ENCODE measurements around the gene DAAM2.

DAAM2 gene

GRCh38 chr6:39843305-39844020 is 51.3 kb downstream of the DAAM2 start:
- Histone ChIP-seq H2BK15ac (ENCODE audit: low read length) (no peak overlapping the region), H3K18ac (ENCODE audit: low read length) (peak overlapping the region; percentile 62), H2BK5ac (ENCODE audit: low read length) (no peak overlapping the region), H2AFZ (ENCODE audit: low read length) (no peak overlapping the region), H3K4me2 (ENCODE audit: insufficient read depth, low read length, poor library complexity, severe bottlenecking) (no peak overlapping the region), H3K9ac (ENCODE audit: low read depth, low read length, poor library complexity) (no peak overlapping the region), H4K8ac (ENCODE audit: low read depth, low read length) (no peak overlapping the region), H3K4ac (ENCODE audit: low read length) (no peak overlapping the region), H2BK120ac (ENCODE audit: low read depth, low read length) (no peak overlapping the region), H3K27me3 (ENCODE audit: control insufficient read depth in 3 of 3, insufficient read depth in 3 of 3, low read depth in 1 of 3, low read length in 3 of 3) (peaks cover 0 to 2% (median 0%) of the 10 kb centered on the region in 3 experiments), H4K91ac (ENCODE audit: low read depth, low read length, poor library complexity) (no peak overlapping the region), H3K4me1 (ENCODE audit: control insufficient read depth in 2 of 2, insufficient read depth in 1 of 2, low read depth in 1 of 2, low read length in 2 of 2) (peaks cover 0 to 13% of the 10 kb centered on the region in 2 donors), H3K27ac (replicated peaks; ENCODE audit: low read length) (no peak overlapping the region), H3K79me1 (ENCODE audit: low read depth, low read length) (no peaks in the 10 kb centered on the region), H3K9me3 (replicated peaks in 1 of 2; ENCODE audit: control insufficient read depth in 2 of 2, insufficient read depth in 1 of 2, low read depth in 1 of 2, low read length in 2 of 2) (no peaks in the 10 kb centered on the region), H3K36me3 (replicated peaks in 1 of 2; ENCODE audit: control insufficient read depth in 2 of 2, insufficient read depth in 2 of 2, low read length in 2 of 2) (no peaks in the 10 kb centered on the region), H3K23ac (ENCODE audit: low read depth, low read length, poor library complexity) (no peak overlapping the region), H2BK12ac (ENCODE audit: low read length) (no peak overlapping the region), H3K14ac (ENCODE audit: low read length) (no peak overlapping the region), H3K4me3 (ENCODE audit: low read length in 2 of 2) (no peak overlapping the region), H2AK5ac (ENCODE audit: low read depth, low read length) (no peak overlapping the region)
- DNase-seq (ENCODE audit: low spot score): no peak
- WGBS, 2 donors (ENCODE audit: extremely low coverage in 2 of 2, insufficient read length in 2 of 2, insufficient replicate concordance in 1 of 2): no CpG with 5 or more reads among the region's 12 CpGs

GRCh38 chr6:39844866-39845265 is 52.7 kb downstream of the DAAM2 start:
- H2BK15ac ChIP-seq (ENCODE audit: low read length): no peak overlapping the region
- WGBS, 2 donors (ENCODE audit: extremely low coverage in 2 of 2, insufficient read length in 2 of 2, insufficient replicate concordance in 1 of 2): 100% methylated on average over 1 of the region's 1 CpG
- no peak overlapping the region for H3K4ac ChIP-seq (ENCODE audit: low read length)
- H3K27ac ChIP-seq (replicated peaks; ENCODE audit: low read length): no peak overlapping the region
- H2AFZ ChIP-seq (ENCODE audit: low read length): no peak overlapping the region
- no peak overlapping the region for H3K14ac ChIP-seq (ENCODE audit: low read length)
- peaks cover 0 to 2% (median 0%) of the 10 kb centered on the region in 3 experiments for H3K27me3 ChIP-seq (ENCODE audit: control insufficient read depth in 3 of 3, insufficient read depth in 3 of 3, low read depth in 1 of 3, low read length in 3 of 3)
- no peak overlapping the region for H3K9ac ChIP-seq (ENCODE audit: low read depth, low read length, poor library complexity)
- H3K9me3 ChIP-seq (replicated peaks in 1 of 2; ENCODE audit: control insufficient read depth in 2 of 2, insufficient read depth in 1 of 2, low read depth in 1 of 2, low read length in 2 of 2): no peaks in the 10 kb centered on the region
- no peaks in the 10 kb centered on the region for H3K79me1 ChIP-seq (ENCODE audit: low read depth, low read length)
- no peaks in the 10 kb centered on the region for H3K36me3 ChIP-seq (replicated peaks in 1 of 2; ENCODE audit: control insufficient read depth in 2 of 2, insufficient read depth in 2 of 2, low read length in 2 of 2)
- H2BK5ac ChIP-seq (ENCODE audit: low read length): no peak overlapping the region
- H3K4me1 ChIP-seq (ENCODE audit: control insufficient read depth in 2 of 2, insufficient read depth in 1 of 2, low read depth in 1 of 2, low read length in 2 of 2): peaks cover 0 to 10% of the 10 kb centered on the region in 2 donors
- H2BK12ac ChIP-seq (ENCODE audit: low read length): no peak overlapping the region
- H3K18ac ChIP-seq (ENCODE audit: low read length): no peak overlapping the region
- H4K91ac ChIP-seq (ENCODE audit: low read depth, low read length, poor library complexity): no peak overlapping the region
- H2BK120ac ChIP-seq (ENCODE audit: low read depth, low read length): no peak overlapping the region
- H3K4me2 ChIP-seq (ENCODE audit: insufficient read depth, low read length, poor library complexity, severe bottlenecking): no peak overlapping the region
- H2AK5ac ChIP-seq (ENCODE audit: low read depth, low read length): no peak overlapping the region
- no peak overlapping the region for H3K23ac ChIP-seq (ENCODE audit: low read depth, low read length, poor library complexity)
- peak overlapping the region; percentile 84 for H4K8ac ChIP-seq (ENCODE audit: low read depth, low read length)
- peak overlapping the region in 1 of 2 donors; percentile 49 for H3K4me3 ChIP-seq (ENCODE audit: low read length in 2 of 2)
- DNase-seq (ENCODE audit: low spot score): no peak

GRCh38 chr6:39847221-39847620 is 55.0 kb downstream of the DAAM2 start:
- no CpG with 5 or more reads among the region's 10 CpGs for WGBS, 2 donors (ENCODE audit: extremely low coverage in 2 of 2, insufficient read length in 2 of 2, insufficient replicate concordance in 1 of 2)
- H4K91ac ChIP-seq (ENCODE audit: low read depth, low read length, poor library complexity): no peak overlapping the region
- no peak overlapping the region for H2AFZ ChIP-seq (ENCODE audit: low read length)
- no peak overlapping the region for H4K8ac ChIP-seq (ENCODE audit: low read depth, low read length)
- H3K4me2 ChIP-seq (ENCODE audit: insufficient read depth, low read length, poor library complexity, severe bottlenecking): no peak overlapping the region
- H2BK120ac ChIP-seq (ENCODE audit: low read depth, low read length): no peak overlapping the region
- H3K9me3 ChIP-seq (replicated peaks in 1 of 2; ENCODE audit: control insufficient read depth in 2 of 2, insufficient read depth in 1 of 2, low read depth in 1 of 2, low read length in 2 of 2): no peaks in the 10 kb centered on the region
- peak overlapping the region; percentile 10 for H2AK5ac ChIP-seq (ENCODE audit: low read depth, low read length)
- H3K4ac ChIP-seq (ENCODE audit: low read length): no peak overlapping the region
- DNase-seq (ENCODE audit: low spot score): no peak
- H3K9ac ChIP-seq (ENCODE audit: low read depth, low read length, poor library complexity): no peak overlapping the region
- H3K79me1 ChIP-seq (ENCODE audit: low read depth, low read length): no peaks in the 10 kb centered on the region
- H3K18ac ChIP-seq (ENCODE audit: low read length): peak overlapping the region; percentile 36
- H3K4me1 ChIP-seq (ENCODE audit: control insufficient read depth in 2 of 2, insufficient read depth in 1 of 2, low read depth in 1 of 2, low read length in 2 of 2): peaks cover 0 to 7% of the 10 kb centered on the region in 2 donors
- H2BK12ac ChIP-seq (ENCODE audit: low read length): no peak overlapping the region
- peaks cover 0 to 2% (median 0%) of the 10 kb centered on the region in 3 experiments for H3K27me3 ChIP-seq (ENCODE audit: control insufficient read depth in 3 of 3, insufficient read depth in 3 of 3, low read depth in 1 of 3, low read length in 3 of 3)
- no peak overlapping the region for H3K14ac ChIP-seq (ENCODE audit: low read length)
- H3K4me3 ChIP-seq (ENCODE audit: low read length in 2 of 2): no peak overlapping the region
- peak overlapping the region; percentile 40 for H2BK15ac ChIP-seq (ENCODE audit: low read length)
- H2BK5ac ChIP-seq (ENCODE audit: low read length): no peak overlapping the region
- no peak overlapping the region for H3K27ac ChIP-seq (replicated peaks; ENCODE audit: low read length)
- no peak overlapping the region for H3K23ac ChIP-seq (ENCODE audit: low read depth, low read length, poor library complexity)
- no peaks in the 10 kb centered on the region for H3K36me3 ChIP-seq (replicated peaks in 1 of 2; ENCODE audit: control insufficient read depth in 2 of 2, insufficient read depth in 2 of 2, low read length in 2 of 2)

GRCh38 chr6:39848171-39848570 is 56.0 kb downstream of the DAAM2 start:
- no CpG with 5 or more reads among the region's 4 CpGs for WGBS, 2 donors (ENCODE audit: extremely low coverage in 2 of 2, insufficient read length in 2 of 2, insufficient replicate concordance in 1 of 2)
- H4K91ac ChIP-seq (ENCODE audit: low read depth, low read length, poor library complexity): no peak overlapping the region

More at GRCh38 chr6:39848171-39848570, 56.0 kb downstream of the DAAM2 start:
- Histone ChIP-seq H3K4me1 (ENCODE audit: control insufficient read depth in 2 of 2, insufficient read depth in 1 of 2, low read depth in 1 of 2, low read length in 2 of 2) (peaks cover 0 to 7% of the 10 kb centered on the region in 2 donors), H2BK15ac (ENCODE audit: low read length) (no peak overlapping the region), H3K4me3 (ENCODE audit: low read length in 2 of 2) (no peak overlapping the region), H3K18ac (ENCODE audit: low read length) (no peak overlapping the region), H3K27me3 (ENCODE audit: control insufficient read depth in 3 of 3, insufficient read depth in 3 of 3, low read depth in 1 of 3, low read length in 3 of 3) (peaks cover 0 to 2% (median 0%) of the 10 kb centered on the region in 3 experiments), H3K9ac (ENCODE audit: low read depth, low read length, poor library complexity) (no peak overlapping the region), H3K79me1 (ENCODE audit: low read depth, low read length) (no peaks in the 10 kb centered on the region), H2AFZ (ENCODE audit: low read length) (no peak overlapping the region), H3K4ac (ENCODE audit: low read length) (no peak overlapping the region), H3K4me2 (ENCODE audit: insufficient read depth, low read length, poor library complexity, severe bottlenecking) (no peak overlapping the region), H3K27ac (replicated peaks; ENCODE audit: low read length) (no peak overlapping the region), H2BK120ac (ENCODE audit: low read depth, low read length) (no peak overlapping the region), H4K8ac (ENCODE audit: low read depth, low read length) (no peak overlapping the region), H2AK5ac (ENCODE audit: low read depth, low read length) (no peak overlapping the region), H3K14ac (ENCODE audit: low read length) (no peak overlapping the region), H3K23ac (ENCODE audit: low read depth, low read length, poor library complexity) (peak overlapping the region; percentile 8), H2BK5ac (ENCODE audit: low read length) (no peak overlapping the region), H3K36me3 (replicated peaks in 1 of 2; ENCODE audit: control insufficient read depth in 2 of 2, insufficient read depth in 2 of 2, low read length in 2 of 2) (no peaks in the 10 kb centered on the region), H2BK12ac (ENCODE audit: low read length) (no peak overlapping the region), H3K9me3 (replicated peaks in 1 of 2; ENCODE audit: control insufficient read depth in 2 of 2, insufficient read depth in 1 of 2, low read depth in 1 of 2, low read length in 2 of 2) (no peaks in the 10 kb centered on the region)
- no peak for DNase-seq (ENCODE audit: low spot score)

Measured in neuronal stem cell (in vitro differentiated cells).